HL-60 (cell line): ENCODE results near the gene PALM.

ENCODE experiments used
- DNase-seq, 2 experiments: peaks; one replicate each; pipeline ENCODE4 v3.0.0-alpha.2; 2010 to 2020; ENCODE audit warnings: low read depth in 1 of 2, low spot score in 1 of 2
- H3K27ac ChIP-seq: fragments of 250-450 bp; sonication (Bioruptor Pico); replicated peaks from 2 replicates; pipeline ENCODE4 v1.5.1; 2020; ENCODE audit warnings: mild to moderate bottlenecking, moderate library complexity
- H3K27me3 ChIP-seq: fragments of 250-450 bp; sonication (Bioruptor Pico); 2 replicates; pipeline ENCODE4 v1.5.1; 2021; ENCODE audit warnings: mild to moderate bottlenecking, moderate library complexity; ENCODE audit not compliant: insufficient read depth, poor library complexity, severe bottlenecking
- H3K4me3 ChIP-seq: replicated peaks from 2 replicates; pipeline ENCODE4 v1.5.1; 2011; ENCODE audit warnings: mild to moderate bottlenecking, control low read depth, low read length; ENCODE audit not compliant: insufficient read depth
- GABPA ChIP-seq: IDR thresholded peaks from 2 replicates; pipeline ENCODE4 v1.6.1; 2012; ENCODE audit warnings: low read depth
- POLR2AphosphoS5 ChIP-seq: IDR thresholded peaks from 2 replicates; pipeline ENCODE4 v1.6.1; 2012; ENCODE audit warnings: low read depth
- SPI1 ChIP-seq: IDR thresholded peaks from 2 replicates; pipeline ENCODE4 v1.6.1; 2012; ENCODE audit warnings: low read depth, mild to moderate bottlenecking, borderline replicate concordance
- TF ChIP-seq, protein P1 (sequence below): IDR thresholded peaks from 2 replicates; pipeline ENCODE4 v1.6.1; 2012; ENCODE audit warnings: low read depth; ENCODE audit not compliant: insufficient replicate concordance
- TF ChIP-seq, protein P2 (sequence below): IDR thresholded peaks from one replicate; pipeline ENCODE4 v1.5.1; 2011; ENCODE audit warnings: low read length, control low read depth, inconsistent platforms; ENCODE audit not compliant: insufficient read depth

The PALM gene

DNA sequence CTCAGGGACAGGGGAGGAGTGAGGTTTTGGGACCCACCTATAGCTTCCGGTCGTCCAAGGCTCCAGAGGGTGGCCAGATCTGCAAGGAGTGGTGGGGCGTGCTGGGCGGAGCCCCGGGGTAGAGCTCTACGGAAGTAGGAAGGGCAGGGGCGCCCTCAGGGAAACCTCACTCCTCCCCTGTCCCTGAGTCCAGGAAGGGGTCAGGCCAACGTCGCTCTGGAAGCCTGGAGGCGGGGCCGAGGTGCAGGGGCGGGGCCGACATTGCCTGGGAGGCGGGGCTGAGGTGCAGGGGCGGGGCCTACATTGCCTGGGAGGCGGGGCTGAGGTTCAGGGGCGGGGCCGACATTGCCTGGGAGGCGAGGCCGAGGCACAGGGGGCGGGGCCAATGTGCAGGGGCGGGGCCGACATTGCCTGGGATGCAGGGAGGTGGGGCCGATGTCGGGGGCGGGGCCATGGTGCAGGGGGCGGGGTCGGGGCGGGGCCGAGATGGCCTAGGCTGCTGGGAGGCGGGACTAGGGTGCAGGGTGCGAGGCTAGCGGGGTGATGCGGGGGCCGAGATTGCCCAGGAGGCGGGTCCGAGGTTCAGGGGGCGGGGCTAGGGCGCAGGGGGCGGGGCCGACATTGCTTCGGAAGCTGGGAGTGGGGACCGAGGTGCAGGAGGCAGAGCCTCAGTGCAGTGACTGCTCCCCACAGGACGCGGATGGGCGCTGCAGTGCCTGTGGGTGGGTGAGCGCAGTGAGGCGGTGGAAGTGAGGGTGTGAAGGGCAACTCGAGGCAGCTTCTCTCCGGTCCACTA lies 4.9 kb upstream of the PALM start:
- Histone ChIP-seq H3K4me3 (peak overlapping the region; percentile 64), H3K27me3 (no peaks in the 10 kb centered on the region), H3K27ac (peak overlapping the region; percentile 74)
- peak; percentile 91 to 96 for DNase-seq
- TF ChIP-seq POLR2AphosphoS5 (peak; percentile 51; the same call in 1 of the 2 replicates), SPI1 (no peak), GABPA (no peak)
- TF ChIP-seq, protein P1, sequence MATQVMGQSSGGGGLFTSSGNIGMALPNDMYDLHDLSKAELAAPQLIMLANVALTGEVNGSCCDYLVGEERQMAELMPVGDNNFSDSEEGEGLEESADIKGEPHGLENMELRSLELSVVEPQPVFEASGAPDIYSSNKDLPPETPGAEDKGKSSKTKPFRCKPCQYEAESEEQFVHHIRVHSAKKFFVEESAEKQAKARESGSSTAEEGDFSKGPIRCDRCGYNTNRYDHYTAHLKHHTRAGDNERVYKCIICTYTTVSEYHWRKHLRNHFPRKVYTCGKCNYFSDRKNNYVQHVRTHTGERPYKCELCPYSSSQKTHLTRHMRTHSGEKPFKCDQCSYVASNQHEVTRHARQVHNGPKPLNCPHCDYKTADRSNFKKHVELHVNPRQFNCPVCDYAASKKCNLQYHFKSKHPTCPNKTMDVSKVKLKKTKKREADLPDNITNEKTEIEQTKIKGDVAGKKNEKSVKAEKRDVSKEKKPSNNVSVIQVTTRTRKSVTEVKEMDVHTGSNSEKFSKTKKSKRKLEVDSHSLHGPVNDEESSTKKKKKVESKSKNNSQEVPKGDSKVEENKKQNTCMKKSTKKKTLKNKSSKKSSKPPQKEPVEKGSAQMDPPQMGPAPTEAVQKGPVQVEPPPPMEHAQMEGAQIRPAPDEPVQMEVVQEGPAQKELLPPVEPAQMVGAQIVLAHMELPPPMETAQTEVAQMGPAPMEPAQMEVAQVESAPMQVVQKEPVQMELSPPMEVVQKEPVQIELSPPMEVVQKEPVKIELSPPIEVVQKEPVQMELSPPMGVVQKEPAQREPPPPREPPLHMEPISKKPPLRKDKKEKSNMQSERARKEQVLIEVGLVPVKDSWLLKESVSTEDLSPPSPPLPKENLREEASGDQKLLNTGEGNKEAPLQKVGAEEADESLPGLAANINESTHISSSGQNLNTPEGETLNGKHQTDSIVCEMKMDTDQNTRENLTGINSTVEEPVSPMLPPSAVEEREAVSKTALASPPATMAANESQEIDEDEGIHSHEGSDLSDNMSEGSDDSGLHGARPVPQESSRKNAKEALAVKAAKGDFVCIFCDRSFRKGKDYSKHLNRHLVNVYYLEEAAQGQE = no peak
- TF ChIP-seq, protein P2, sequence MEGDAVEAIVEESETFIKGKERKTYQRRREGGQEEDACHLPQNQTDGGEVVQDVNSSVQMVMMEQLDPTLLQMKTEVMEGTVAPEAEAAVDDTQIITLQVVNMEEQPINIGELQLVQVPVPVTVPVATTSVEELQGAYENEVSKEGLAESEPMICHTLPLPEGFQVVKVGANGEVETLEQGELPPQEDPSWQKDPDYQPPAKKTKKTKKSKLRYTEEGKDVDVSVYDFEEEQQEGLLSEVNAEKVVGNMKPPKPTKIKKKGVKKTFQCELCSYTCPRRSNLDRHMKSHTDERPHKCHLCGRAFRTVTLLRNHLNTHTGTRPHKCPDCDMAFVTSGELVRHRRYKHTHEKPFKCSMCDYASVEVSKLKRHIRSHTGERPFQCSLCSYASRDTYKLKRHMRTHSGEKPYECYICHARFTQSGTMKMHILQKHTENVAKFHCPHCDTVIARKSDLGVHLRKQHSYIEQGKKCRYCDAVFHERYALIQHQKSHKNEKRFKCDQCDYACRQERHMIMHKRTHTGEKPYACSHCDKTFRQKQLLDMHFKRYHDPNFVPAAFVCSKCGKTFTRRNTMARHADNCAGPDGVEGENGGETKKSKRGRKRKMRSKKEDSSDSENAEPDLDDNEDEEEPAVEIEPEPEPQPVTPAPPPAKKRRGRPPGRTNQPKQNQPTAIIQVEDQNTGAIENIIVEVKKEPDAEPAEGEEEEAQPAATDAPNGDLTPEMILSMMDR = no peak

DNA sequence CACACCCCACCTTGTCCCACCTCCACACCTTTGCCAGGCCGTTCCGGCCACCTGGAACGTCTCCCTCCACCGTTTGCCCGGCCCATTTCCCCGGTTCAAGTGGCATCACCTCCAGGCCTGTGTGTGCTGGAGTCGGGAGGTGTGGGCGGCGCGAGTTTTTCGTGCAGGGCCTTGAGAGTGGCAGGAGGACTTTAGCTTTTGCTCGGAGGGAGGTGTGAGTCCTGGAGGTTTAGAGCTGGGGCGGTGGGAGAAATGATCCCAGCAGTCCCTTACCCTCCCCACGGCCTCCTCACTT lies 4.3 kb upstream of the PALM start:
- TF ChIP-seq, protein P1 = no peak
- TF ChIP-seq GABPA = no peak
- no peak for TF ChIP-seq SPI1
- TF ChIP-seq POLR2AphosphoS5 = no peak
- TF ChIP-seq, protein P2 = no peak
- peaks cover under 1% of the 10 kb centered on the region for H3K27me3 ChIP-seq
- DNase-seq = no peak
- peak overlapping the region; percentile 43; the same call in 1 of the 2 replicates for H3K27ac ChIP-seq
- peak overlapping the region; percentile 17 for H3K4me3 ChIP-seq

DNA sequence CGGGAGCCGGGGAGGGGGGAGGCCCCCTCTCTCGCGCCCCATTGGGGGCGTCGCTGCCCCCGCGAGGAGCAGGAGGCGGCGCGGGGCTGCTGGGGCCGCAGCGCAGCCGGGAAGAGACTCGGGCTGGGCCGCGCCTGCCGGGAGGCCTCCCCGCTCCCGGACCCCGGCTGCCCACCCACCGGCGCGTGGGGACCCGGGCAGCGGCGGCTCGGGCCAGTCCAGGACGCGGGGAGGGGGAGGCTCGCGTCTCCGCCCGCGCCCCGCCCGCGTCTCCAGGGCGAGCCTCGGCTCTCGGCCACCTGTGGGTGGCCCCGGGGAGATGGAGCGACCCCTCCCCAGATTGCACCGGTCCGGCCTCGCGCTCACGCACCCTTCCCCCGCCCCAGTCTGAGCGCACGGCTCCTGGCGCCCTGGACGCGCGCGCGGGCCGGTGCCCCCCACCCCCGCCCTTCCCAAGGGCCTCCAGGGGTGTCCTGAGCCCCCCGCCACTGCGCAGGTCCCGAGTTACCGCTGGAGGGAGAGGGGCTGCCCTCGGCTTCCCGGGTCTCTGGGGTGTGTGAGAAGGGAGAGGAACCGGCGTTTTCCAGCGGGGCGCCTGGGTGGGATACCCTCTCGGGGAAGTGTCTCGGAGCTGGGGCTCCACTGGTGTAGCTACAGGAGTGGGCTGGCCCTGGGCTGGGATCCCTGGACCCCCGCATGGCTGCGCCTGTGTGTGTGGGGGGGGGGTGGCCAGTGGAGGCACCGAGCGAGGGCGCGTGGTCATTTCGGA lies 645 bp downstream of the PALM start:
- Histone ChIP-seq H3K4me3 (no peak overlapping the region; the same call in 1 of the 2 replicates), H3K27me3 (peaks cover 12% of the 10 kb centered on the region), H3K27ac (no peak overlapping the region)
- TF ChIP-seq SPI1 (no peak), GABPA (no peak), POLR2AphosphoS5 (no peak)
- TF ChIP-seq, protein P1 = no peak
- TF ChIP-seq, protein P2 = no peak
- no peak for DNase-seq
